ENCODE results near the gene ALPK3. TPM values are rescaled to one million over a fixed set of nuclear protein-coding genes. Genes with fewer than 3 reads are reported as not detected.

ALPK3 gene
- polyA plus RNA-seq, 1 donor from 2014 or later, result not detected

DNA sequence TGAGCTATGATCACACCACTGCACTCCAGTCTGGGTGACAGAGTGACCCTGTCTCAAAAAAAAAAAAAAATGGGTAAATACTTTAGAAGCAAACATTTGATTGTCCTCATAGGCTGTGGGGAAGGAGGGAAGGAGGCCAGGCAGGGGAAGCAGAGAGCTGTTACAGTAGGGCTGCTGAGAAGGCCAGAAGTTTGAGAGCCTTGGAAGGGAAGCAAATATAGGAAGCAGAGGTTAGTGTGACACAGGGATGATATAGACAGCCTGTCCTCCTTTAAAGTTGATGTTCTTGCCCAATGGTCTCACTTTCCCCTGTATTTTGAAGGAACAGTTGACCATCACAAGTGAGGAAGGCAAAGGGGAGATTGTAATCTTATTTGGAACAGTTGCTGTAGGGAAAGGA, 5.3 kb upstream of the ALPK3 start:
- Histone ChIP-seq H4K20me1 (ENCODE audit: insufficient read depth) (no peaks in the 10 kb centered on the region), H3K27ac (ENCODE audit: low read length) (no peak overlapping the region), H3K9me3 (ENCODE audit: low read length) (no peaks in the 10 kb centered on the region), H3K27me3 (ENCODE audit: insufficient read depth, low read depth, low read length) (no peaks in the 10 kb centered on the region), H3K4me3 (ENCODE audit: low read length) (no peak overlapping the region), H3K9me2 (ENCODE audit: insufficient read depth, low read length) (no peaks in the 10 kb centered on the region), H3K4me2 (ENCODE audit: low read length) (no peak overlapping the region), H3K36me3 (ENCODE audit: insufficient read depth, low read length) (no peaks in the 10 kb centered on the region), H2AFZ (ENCODE audit: low read depth, low read length) (no peak overlapping the region), H3K79me2 (replicated peaks; ENCODE audit: insufficient read depth, low read length) (no peaks in the 10 kb centered on the region), H3F3A (ENCODE audit: insufficient read depth, low read length, poor library complexity, severe bottlenecking) (no peaks in the 10 kb centered on the region), H3K9ac (ENCODE audit: low read length) (no peak overlapping the region)
- TF ChIP-seq, protein P1, sequence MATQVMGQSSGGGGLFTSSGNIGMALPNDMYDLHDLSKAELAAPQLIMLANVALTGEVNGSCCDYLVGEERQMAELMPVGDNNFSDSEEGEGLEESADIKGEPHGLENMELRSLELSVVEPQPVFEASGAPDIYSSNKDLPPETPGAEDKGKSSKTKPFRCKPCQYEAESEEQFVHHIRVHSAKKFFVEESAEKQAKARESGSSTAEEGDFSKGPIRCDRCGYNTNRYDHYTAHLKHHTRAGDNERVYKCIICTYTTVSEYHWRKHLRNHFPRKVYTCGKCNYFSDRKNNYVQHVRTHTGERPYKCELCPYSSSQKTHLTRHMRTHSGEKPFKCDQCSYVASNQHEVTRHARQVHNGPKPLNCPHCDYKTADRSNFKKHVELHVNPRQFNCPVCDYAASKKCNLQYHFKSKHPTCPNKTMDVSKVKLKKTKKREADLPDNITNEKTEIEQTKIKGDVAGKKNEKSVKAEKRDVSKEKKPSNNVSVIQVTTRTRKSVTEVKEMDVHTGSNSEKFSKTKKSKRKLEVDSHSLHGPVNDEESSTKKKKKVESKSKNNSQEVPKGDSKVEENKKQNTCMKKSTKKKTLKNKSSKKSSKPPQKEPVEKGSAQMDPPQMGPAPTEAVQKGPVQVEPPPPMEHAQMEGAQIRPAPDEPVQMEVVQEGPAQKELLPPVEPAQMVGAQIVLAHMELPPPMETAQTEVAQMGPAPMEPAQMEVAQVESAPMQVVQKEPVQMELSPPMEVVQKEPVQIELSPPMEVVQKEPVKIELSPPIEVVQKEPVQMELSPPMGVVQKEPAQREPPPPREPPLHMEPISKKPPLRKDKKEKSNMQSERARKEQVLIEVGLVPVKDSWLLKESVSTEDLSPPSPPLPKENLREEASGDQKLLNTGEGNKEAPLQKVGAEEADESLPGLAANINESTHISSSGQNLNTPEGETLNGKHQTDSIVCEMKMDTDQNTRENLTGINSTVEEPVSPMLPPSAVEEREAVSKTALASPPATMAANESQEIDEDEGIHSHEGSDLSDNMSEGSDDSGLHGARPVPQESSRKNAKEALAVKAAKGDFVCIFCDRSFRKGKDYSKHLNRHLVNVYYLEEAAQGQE (IDR thresholded peaks at IDR 0.05; ENCODE audit: borderline replicate concordance), result no peak
- TF ChIP-seq EP300 (conservative IDR thresholded peaks at IDR 0.05; ENCODE audit: poor library complexity, severe bottlenecking) (no peak), SMC3 (conservative IDR thresholded peaks at IDR 0.05; ENCODE audit: poor library complexity) (no peak), EZH2 (IDR thresholded peaks at IDR 0.05; ENCODE audit: borderline replicate concordance, insufficient read depth, low read length, poor library complexity, severe bottlenecking) (no peak), TAF1 (IDR thresholded peaks at IDR 0.05; ENCODE audit: low read depth) (no peak), POLR2AphosphoS5 (IDR thresholded peaks at IDR 0.05) (no peak), MXI1 (conservative IDR thresholded peaks at IDR 0.05; ENCODE audit: poor library complexity, severe bottlenecking) (no peak), RAD21 (conservative IDR thresholded peaks at IDR 0.05) (no peak)
- TF ChIP-seq, protein P2, sequence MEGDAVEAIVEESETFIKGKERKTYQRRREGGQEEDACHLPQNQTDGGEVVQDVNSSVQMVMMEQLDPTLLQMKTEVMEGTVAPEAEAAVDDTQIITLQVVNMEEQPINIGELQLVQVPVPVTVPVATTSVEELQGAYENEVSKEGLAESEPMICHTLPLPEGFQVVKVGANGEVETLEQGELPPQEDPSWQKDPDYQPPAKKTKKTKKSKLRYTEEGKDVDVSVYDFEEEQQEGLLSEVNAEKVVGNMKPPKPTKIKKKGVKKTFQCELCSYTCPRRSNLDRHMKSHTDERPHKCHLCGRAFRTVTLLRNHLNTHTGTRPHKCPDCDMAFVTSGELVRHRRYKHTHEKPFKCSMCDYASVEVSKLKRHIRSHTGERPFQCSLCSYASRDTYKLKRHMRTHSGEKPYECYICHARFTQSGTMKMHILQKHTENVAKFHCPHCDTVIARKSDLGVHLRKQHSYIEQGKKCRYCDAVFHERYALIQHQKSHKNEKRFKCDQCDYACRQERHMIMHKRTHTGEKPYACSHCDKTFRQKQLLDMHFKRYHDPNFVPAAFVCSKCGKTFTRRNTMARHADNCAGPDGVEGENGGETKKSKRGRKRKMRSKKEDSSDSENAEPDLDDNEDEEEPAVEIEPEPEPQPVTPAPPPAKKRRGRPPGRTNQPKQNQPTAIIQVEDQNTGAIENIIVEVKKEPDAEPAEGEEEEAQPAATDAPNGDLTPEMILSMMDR (IDR thresholded peaks at IDR 0.05; ENCODE audit: poor library complexity, severe bottlenecking), result no peak

DNA sequence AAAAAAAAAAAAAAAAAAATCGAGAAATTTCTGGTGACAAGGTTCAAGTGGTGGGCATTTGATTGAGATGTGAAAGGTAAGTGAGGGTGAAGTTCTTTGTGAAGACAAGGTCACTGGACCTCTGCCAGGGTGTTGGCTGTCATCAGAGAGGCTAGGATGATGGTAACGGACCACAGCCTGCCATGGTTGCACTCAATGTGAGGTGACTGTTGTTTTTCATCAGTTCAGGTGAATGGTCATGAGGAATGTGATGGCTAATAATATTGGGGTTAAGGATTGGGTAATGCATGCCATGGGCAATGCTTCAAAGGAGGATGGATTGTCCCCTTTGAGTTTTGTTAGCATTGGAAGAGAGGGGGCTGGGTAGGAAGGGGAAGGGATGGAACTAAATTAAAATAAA, 4.3 kb upstream of the ALPK3 start:
- no peak for TF ChIP-seq MXI1 (conservative IDR thresholded peaks at IDR 0.05; ENCODE audit: poor library complexity, severe bottlenecking)
- TF ChIP-seq, protein P2 (IDR thresholded peaks at IDR 0.05; ENCODE audit: poor library complexity, severe bottlenecking), result no peak
- TF ChIP-seq POLR2AphosphoS5 (IDR thresholded peaks at IDR 0.05), result no peak
- TF ChIP-seq EZH2 (IDR thresholded peaks at IDR 0.05; ENCODE audit: borderline replicate concordance, insufficient read depth, low read length, poor library complexity, severe bottlenecking), result no peak
- TF ChIP-seq RAD21 (conservative IDR thresholded peaks at IDR 0.05), result no peak
- no peak for TF ChIP-seq SMC3 (conservative IDR thresholded peaks at IDR 0.05; ENCODE audit: poor library complexity)
- TF ChIP-seq, protein P1 (IDR thresholded peaks at IDR 0.05; ENCODE audit: borderline replicate concordance), result no peak
- no peak for TF ChIP-seq EP300 (conservative IDR thresholded peaks at IDR 0.05; ENCODE audit: poor library complexity, severe bottlenecking)
- TF ChIP-seq TAF1 (IDR thresholded peaks at IDR 0.05; ENCODE audit: low read depth), result no peak
- no peaks in the 10 kb centered on the region for H3K9me3 ChIP-seq (ENCODE audit: low read length)
- no peaks in the 10 kb centered on the region for H4K20me1 ChIP-seq (ENCODE audit: insufficient read depth)
- no peaks in the 10 kb centered on the region for H3K36me3 ChIP-seq (ENCODE audit: insufficient read depth, low read length)
- H3F3A ChIP-seq (ENCODE audit: insufficient read depth, low read length, poor library complexity, severe bottlenecking), result no peaks in the 10 kb centered on the region
- H3K27ac ChIP-seq (ENCODE audit: low read length), result no peak overlapping the region
- no peaks in the 10 kb centered on the region for H3K27me3 ChIP-seq (ENCODE audit: insufficient read depth, low read depth, low read length)
- H3K79me2 ChIP-seq (replicated peaks; ENCODE audit: insufficient read depth, low read length), result no peaks in the 10 kb centered on the region
- no peak overlapping the region for H2AFZ ChIP-seq (ENCODE audit: low read depth, low read length)
- H3K9ac ChIP-seq (ENCODE audit: low read length), result no peak overlapping the region
- H3K9me2 ChIP-seq (ENCODE audit: insufficient read depth, low read length), result no peaks in the 10 kb centered on the region
- H3K4me3 ChIP-seq (ENCODE audit: low read length), result no peak overlapping the region
- no peak overlapping the region for H3K4me2 ChIP-seq (ENCODE audit: low read length)
